ENCODE data around the gene SP7. TPM values are rescaled to one million over a fixed set of nuclear protein-coding genes. Genes with fewer than 3 reads are reported as not detected.
A peak's percentile ranks its signal among the peaks of the same experiment; 100 is the strongest.
"Not testable (repeated sequence)": the region's sequence is repeated elsewhere in the genome, so short reads cannot be mapped to it uniquely, and the experiment has no call there.

Gene SP7
- total and polyA plus RNA-seq, 9 of the 15 experiments (the other 6 are each of a cell fraction or from before 2014, with no cell fraction given): 0.04 TPM; not detected in 8

GRCh38 chr12:53298164-53298563 is 38.0 kb downstream of the SP7 start:
- no TSS peak for BruUV-seq (replicated peaks)
- in situ Hi-C loops (cut with MboI): no loop called here
- FAIRE-seq (no peak), ATAC-seq (no peak), DNase-seq (ENCODE audit: extremely low read depth in 1 of 4, low spot score in 3 of 4) (no peak)
- Histone ChIP-seq H3K9ac (ENCODE audit: insufficient read depth in 1 of 2, low read depth in 2 of 2, low read length in 2 of 2) (no peak overlapping the region), H3K4me1 (replicated peaks in 1 of 2; ENCODE audit: control insufficient read depth in 2 of 2, insufficient read depth in 2 of 2, low read length in 2 of 2) (peaks cover 23 to 28% of the 10 kb centered on the region in 2 experiments; a peak in 4 of 5 replicates), H3K36me3 (ENCODE audit: control insufficient read depth, insufficient read depth, low read length) (peaks cover 73% of the 10 kb centered on the region), H3K4me2 (ENCODE audit: insufficient read depth, low read length) (no peak overlapping the region), H4K20me1 (replicated peaks; ENCODE audit: control insufficient read depth, insufficient read depth, low read length) (no peaks in the 10 kb centered on the region), H3K9me3 (replicated peaks; ENCODE audit: control insufficient read depth, insufficient read depth, low read depth, low read length) (no peaks in the 10 kb centered on the region), H3K4me3 (no peak overlapping the region), H3K27ac (ENCODE audit: extremely low read depth, low read depth, low read length) (peak overlapping the region; percentile 60; the same call in 1 of the 3 replicates), H2AFZ (ENCODE audit: low read depth, low read length) (no peak overlapping the region), H3K79me2 (ENCODE audit: control insufficient read depth, insufficient read depth, low read length) (peaks cover 28% of the 10 kb centered on the region), H3K27me3 (ENCODE audit: control insufficient read depth in 2 of 2, insufficient read depth in 2 of 2, low read length in 2 of 2) (no peaks in the 10 kb centered on the region), H3K9me1 (ENCODE audit: control insufficient read depth, insufficient read depth, low read length) (no peaks in the 10 kb centered on the region)
- POLR2A ChIA-PET: interaction anchor here (0.6 to 2.1 kb wide), 12 partner anchors 10 to 1117 kb away, joined by 3 to 8 read pairs (median 3); partner anchors contain the start of genes AAAS, ESPL1 and KRT4
- 43% methylated on average over 5 of the region's 5 CpGs for WGBS (ENCODE audit: insufficient coverage, low coverage, missing lambda C conversion rate)
- intact Hi-C loops (cut with micrococcal nuclease): no loop called here
- no peak for TF ChIP-seq SRF (CRISPR knock-in tag; IDR thresholded peaks at IDR 0.05)
- peak; percentile 93 for TF ChIP-seq CEBPB (tag; IDR thresholded peaks at IDR 0.05)
- TF ChIP-seq CEBPG (CRISPR knock-in tag; IDR thresholded peaks at IDR 0.05): peak; percentile 64; the same call in 1 of the 2 replicates
- peak; percentile 83 to 88 for TF ChIP-seq CEBPG (tag; conservative IDR thresholded peaks at IDR 0.05 in 1 of 2, IDR thresholded peaks at IDR 0.05 in 1 of 2)
- TF ChIP-seq, protein P1, sequence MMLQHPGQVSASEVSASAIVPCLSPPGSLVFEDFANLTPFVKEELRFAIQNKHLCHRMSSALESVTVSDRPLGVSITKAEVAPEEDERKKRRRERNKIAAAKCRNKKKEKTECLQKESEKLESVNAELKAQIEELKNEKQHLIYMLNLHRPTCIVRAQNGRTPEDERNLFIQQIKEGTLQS (IDR thresholded peaks at IDR 0.05): peak; percentile 45
- TF ChIP-seq, protein P1 (CRISPR knock-in tag; conservative IDR thresholded peaks at IDR 0.05): no peak
- CTCF ChIA-PET (ENCODE audit: low intra/inter-chr PET ratio): no interaction called here

DNA sequence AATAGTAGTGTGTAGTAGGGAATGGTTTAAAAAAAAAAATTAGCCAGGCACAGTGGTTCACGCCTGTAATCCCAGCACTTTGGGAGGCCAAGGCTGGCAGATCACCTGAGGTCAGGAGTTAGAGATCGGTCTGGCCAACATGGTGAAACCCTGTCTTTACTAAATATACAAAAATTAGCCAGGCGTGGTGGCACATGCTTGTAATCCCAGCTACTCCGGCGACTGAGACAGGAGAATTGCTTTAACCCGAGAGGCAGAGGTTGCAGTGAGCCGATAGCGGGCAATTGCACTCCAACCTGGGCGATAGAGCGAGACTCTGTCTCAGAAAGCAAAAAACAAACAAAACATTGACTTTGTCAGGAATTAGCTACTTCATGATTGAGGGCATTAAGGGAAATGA is 39.0 kb downstream of the SP7 start:
- BruUV-seq (replicated peaks); H2AFZ ChIP-seq (ENCODE audit: low read depth, low read length); DNase-seq (ENCODE audit: extremely low read depth in 1 of 4, low spot score in 3 of 4); FAIRE-seq; CTCF ChIA-PET (ENCODE audit: low intra/inter-chr PET ratio); intact Hi-C loops (cut with micrococcal nuclease); H3K9me1 ChIP-seq (ENCODE audit: control insufficient read depth, insufficient read depth, low read length); in situ Hi-C loops (cut with MboI); H3K27me3 ChIP-seq (ENCODE audit: control insufficient read depth in 2 of 2, insufficient read depth in 2 of 2, low read length in 2 of 2); H4K20me1 ChIP-seq (replicated peaks; ENCODE audit: control insufficient read depth, insufficient read depth, low read length); H3K27ac ChIP-seq (ENCODE audit: extremely low read depth, low read depth, low read length); H3K9me3 ChIP-seq (replicated peaks; ENCODE audit: control insufficient read depth, insufficient read depth, low read depth, low read length); ATAC-seq: not testable (repeated sequence)
- H3K4me2 ChIP-seq (ENCODE audit: insufficient read depth, low read length): 0 out of 2 replicates have a peak overlapping the region, but pooled peaks have one; percentile 8
- 96% methylated on average over 10 of the region's 10 CpGs for WGBS (ENCODE audit: insufficient coverage, low coverage, missing lambda C conversion rate)
- H3K4me1 ChIP-seq (replicated peaks in 1 of 2; ENCODE audit: control insufficient read depth in 2 of 2, insufficient read depth in 2 of 2, low read length in 2 of 2): peaks cover 23 to 28% of the 10 kb centered on the region in 2 experiments; a peak in 4 of 5 replicates
- 0 out of 2 replicates have a peak overlapping the region, but pooled peaks have one; percentile 70 for H3K4me3 ChIP-seq
- H3K9ac ChIP-seq (ENCODE audit: insufficient read depth in 1 of 2, low read depth in 2 of 2, low read length in 2 of 2): peak overlapping the region in 1 of 2 experiments; percentile 94; a peak in 2 of 4 replicates
- H3K79me2 ChIP-seq (ENCODE audit: control insufficient read depth, insufficient read depth, low read length): peaks cover 28% of the 10 kb centered on the region
- H3K36me3 ChIP-seq (ENCODE audit: control insufficient read depth, insufficient read depth, low read length): peaks cover 73% of the 10 kb centered on the region
- POLR2A ChIA-PET: interaction anchor here (1.0 to 2.1 kb wide), 4 partner anchors 14 to 108 kb away, joined by 3 to 8 read pairs (median 5); partner anchors contain the start of gene AAAS

Data from K562 (cell line).